C4-2B (cell line): ENCODE results near the gene KLC4.

ENCODE experiments used
- ZFX ChIP-seq: fragments of 450-650 bp; IDR thresholded peaks from 2 replicates; pipeline ENCODE4 v1.6.1; 2017
- TF ChIP-seq, protein P1 (sequence below): fragments of 450-650 bp; conservative IDR thresholded peaks from 2 replicates; pipeline ENCODE4 v1.5.1; 2017; ENCODE audit warnings: mild to moderate bottlenecking

DNA sequence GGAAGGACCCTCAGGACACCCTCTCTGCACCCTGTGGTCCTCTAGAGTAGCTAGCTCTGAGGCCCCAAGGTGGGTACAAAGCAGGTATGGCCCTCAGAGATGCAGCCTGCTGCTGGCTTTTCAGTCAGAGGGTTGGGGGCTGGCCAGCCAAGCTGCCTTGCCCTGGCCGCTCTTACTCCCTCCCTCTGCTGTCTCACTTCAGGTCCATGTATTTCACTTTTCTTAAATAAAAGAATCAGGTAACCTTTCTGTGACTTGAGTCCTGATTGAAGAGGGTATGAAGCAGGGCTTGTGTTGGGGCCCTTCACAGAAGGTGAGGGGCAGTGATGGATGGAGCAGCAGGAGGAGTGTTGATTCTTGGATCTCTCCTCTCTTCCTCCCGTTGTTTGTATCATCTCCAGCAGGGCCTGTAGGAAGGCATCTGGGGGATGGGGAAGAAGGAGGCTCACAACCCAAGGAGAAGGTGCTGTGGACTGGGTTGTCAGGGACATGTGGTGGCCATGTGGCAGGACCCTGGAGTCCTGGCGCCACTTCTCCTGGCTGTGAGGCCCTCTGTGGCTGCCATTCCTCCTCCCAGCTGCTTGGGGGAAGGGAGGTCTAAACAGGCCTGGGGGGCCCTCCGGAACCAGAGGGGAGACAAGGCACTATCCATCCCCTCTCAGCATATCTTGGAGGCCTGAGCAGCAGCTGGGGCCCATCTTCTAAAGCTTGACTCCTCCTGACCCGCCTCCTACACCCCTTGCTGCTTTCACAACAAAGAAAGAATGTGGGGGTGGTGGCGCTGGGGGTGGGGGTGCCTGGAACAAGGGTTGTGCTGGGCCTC is 15.6 kb downstream of the KLC4 start:
- TF ChIP-seq, protein P1, sequence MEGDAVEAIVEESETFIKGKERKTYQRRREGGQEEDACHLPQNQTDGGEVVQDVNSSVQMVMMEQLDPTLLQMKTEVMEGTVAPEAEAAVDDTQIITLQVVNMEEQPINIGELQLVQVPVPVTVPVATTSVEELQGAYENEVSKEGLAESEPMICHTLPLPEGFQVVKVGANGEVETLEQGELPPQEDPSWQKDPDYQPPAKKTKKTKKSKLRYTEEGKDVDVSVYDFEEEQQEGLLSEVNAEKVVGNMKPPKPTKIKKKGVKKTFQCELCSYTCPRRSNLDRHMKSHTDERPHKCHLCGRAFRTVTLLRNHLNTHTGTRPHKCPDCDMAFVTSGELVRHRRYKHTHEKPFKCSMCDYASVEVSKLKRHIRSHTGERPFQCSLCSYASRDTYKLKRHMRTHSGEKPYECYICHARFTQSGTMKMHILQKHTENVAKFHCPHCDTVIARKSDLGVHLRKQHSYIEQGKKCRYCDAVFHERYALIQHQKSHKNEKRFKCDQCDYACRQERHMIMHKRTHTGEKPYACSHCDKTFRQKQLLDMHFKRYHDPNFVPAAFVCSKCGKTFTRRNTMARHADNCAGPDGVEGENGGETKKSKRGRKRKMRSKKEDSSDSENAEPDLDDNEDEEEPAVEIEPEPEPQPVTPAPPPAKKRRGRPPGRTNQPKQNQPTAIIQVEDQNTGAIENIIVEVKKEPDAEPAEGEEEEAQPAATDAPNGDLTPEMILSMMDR, result no peak
- no peak for TF ChIP-seq ZFX
